ENCODE data around the gene KRTAP20-3. TPM values are rescaled to one million over a fixed set of nuclear protein-coding genes. Genes with fewer than 3 reads are reported as not detected.

The KRTAP20-3 gene
- not detected for polyA plus RNA-seq (ENCODE audit: insufficient read length in 4 of 4)

DNA sequence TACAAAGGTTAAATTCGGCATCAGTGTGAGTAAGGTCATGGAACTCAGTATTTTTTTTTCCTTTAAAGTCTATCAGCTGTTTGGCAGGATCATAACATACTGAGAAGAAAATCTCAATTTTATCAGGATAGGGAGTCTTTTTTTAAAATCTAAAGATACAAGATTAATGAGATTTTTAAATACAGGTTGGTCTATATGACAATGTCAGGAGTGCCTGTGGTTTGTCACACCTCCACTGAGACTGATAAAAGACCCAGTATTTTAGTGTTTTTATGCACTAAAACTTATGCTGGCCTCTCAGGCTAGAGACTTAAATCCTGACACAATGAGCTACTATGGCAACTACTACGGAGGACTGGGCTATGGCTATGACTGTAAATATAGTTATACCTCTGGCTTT, at the start of gene KRTAP20-3:
Gene KRTAP20-3, plus strand, starts transcription at position 301 of the 400 bp plus-strand sequence.
- no peak for DNase-seq (ENCODE audit: low read depth in 4 of 4, low spot score in 2 of 4)

GRCh38 chr21:30598802-30599201, 43.9 kb upstream of the KRTAP20-3 start, which contains the start of gene KRTAP6-2:
TSS of gene KRTAP6-2 (minus strand) at chr21:30598902. CDS start at chr21:30598874, 28 bp downstream.
- no peak for DNase-seq (ENCODE audit: low read depth in 4 of 4, low spot score in 2 of 4)

DNA sequence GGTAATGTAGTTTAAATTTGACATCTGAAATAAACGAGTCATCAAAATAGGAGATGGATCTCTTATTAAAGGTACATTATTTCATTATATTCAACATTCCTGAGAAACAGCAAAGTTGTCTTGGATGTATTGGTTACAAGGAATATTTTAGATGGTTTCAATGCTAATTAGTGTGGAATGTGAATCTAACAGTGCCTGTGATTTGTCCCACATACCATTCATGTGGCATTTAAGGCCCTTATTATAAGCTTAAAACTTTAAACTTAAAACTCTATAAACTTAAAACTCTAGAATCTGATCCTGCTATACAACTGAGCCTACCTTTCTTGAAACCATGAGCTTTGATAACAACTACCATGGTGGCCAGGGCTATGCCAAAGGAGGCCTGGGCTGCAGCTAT, 41.9 kb upstream of the KRTAP20-3 start, which contains the start of gene KRTAP22-1:
Gene KRTAP22-1, plus strand, starts transcription at position 301 of the 400 bp plus-strand sequence.
- no peak for DNase-seq (ENCODE audit: low read depth in 4 of 4, low spot score in 2 of 4)

GRCh38 chr21:30605968-30606367, 36.7 kb upstream of the KRTAP20-3 start:
- no peak for DNase-seq (ENCODE audit: low read depth in 4 of 4, low spot score in 2 of 4)

DNA sequence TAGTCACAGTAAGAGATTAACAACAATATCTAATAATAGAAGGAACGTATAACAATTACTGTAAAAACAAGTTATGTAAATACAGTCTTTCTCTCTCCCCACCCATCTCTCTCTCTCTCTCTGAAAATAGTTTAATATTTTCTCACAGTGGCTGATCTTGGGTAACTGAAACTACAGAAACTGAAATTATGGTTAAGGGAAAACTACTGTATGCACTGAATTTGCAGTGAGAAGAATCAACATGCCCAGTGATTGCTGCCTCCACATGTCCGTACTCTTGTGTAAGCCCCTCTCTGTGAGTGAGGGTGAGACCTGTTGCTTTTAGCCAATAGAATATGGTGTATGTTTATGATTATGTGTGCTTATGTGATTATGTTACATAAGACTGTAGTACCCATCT, 30.5 kb upstream of the KRTAP20-3 start:
- DNase-seq (ENCODE audit: low read depth in 4 of 4, low spot score in 2 of 4): no peak

- DNase-seq (ENCODE audit: low read depth in 4 of 4, low spot score in 2 of 4): no peak
These were observed 28.8 kb upstream of the KRTAP20-3 start, which contains the start of gene KRTAP6-1 for GRCh38 chr21:30613836-30614235. TSS of gene KRTAP6-1 (minus strand) at chr21:30613930. CDS start at chr21:30613904, 26 bp downstream.

DNA sequence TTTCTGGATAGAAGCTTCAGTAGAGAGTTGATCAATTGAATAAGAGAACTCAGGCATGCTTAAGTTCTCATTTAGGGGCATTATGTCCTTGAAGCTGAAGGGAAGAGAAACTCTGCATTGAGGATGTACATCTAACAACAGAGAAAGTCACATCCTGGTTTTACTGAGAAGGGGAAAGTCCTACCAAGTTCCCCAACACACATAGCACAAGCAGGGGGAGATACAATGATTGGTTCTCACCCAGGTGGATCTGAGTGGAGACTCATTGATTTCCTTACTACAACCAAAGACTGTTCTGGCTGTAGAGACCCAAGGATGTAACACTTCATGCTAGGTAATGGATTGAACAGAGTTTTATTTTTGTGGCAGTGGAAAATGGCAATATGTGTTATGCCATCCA, 27.5 kb upstream of the KRTAP20-3 start:
- DNase-seq (ENCODE audit: low read depth in 4 of 4, low spot score in 2 of 4): no peak

GRCh38 chr21:30616125-30616524, 26.5 kb upstream of the KRTAP20-3 start, which contains the start of gene KRTAP20-1:
TSS of gene KRTAP20-1 (plus strand) at chr21:30616425. CDS start at chr21:30616455, 30 bp downstream.
- no peak for DNase-seq (ENCODE audit: low read depth in 4 of 4, low spot score in 2 of 4)

DNA sequence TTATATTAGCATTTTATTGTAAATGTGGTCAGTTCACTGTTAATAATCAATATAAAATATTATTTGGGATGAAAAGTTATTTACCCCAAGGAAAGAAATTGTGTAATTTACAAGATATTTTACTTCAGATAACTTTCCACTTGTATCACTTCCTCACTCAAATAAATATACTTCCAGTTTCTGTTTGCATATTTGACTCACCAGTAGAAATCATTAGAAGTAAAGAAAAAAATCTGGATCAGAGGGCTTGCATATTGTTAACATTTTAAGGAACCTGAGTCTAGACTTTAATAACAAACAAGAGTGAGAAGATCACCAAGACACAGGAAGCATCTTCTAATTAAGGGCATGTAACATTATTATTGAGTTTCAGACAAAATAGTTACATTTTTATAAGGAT, 22.6 kb upstream of the KRTAP20-3 start:
- DNase-seq (ENCODE audit: low read depth in 4 of 4, low spot score in 2 of 4): no peak

GRCh38 chr21:30620522-30620921, 22.1 kb upstream of the KRTAP20-3 start, which contains the start of gene KRTAP20-4:
TSS of gene KRTAP20-4 (plus strand) at chr21:30620627.
- DNase-seq (ENCODE audit: low read depth in 4 of 4, low spot score in 2 of 4): no peak

GRCh38 chr21:30623362-30623761, 19.3 kb upstream of the KRTAP20-3 start:
- no peak for DNase-seq (ENCODE audit: low read depth in 4 of 4, low spot score in 2 of 4)

DNA sequence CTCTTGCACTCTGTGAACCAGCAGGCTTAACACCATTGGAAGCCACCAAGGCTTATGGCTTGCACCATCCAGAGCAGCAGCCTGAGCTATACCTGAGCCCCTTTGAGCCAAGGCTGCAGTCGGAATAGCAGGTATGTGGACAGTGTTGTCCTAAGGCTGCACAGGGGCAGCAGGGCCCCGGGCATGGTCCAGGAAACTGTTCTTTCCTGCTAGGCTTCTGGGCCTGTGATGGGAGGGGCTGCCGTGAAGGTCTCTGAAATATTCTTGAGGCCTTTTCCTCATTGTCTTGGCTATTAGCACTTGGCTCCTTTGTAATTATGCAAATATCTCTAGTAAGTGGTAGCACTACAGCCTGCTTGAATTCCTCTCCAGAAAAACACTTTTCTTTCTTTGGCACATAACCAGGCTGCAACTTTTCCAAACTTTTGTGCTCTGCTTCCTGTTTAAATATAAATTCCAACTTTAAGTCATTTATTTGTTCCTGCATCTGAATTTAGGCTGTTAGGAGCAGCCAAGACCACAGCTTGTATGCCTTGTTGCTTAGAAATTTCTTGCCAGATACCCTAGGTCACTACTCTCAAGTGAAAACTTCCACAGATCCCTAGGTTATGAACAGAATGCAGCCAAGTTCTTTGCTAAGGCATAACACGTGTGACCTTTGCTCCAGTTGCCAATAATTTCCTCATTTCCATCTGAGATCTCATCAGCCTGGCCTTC, 17.1 kb upstream of the KRTAP20-3 start:
- no peak for DNase-seq (ENCODE audit: low read depth in 4 of 4, low spot score in 2 of 4)

DNA sequence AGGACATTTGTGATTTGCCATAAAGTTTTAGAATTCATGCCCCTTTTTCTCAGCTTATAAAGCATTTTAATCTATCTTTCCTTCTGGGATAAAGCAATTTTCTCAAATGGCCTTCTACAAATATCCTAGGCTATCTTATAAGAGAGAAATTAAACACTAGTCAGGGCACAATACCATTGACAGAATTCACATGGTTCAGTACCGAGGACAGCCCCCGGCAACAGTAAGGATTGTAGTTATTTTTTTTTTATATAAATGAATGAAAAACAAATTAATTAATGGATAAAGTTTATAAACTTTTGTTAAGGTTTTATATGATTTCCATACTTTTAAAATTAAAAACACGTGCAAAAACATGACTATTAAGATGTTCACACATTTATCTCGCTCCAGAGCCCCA, 14.6 kb upstream of the KRTAP20-3 start:
- DNase-seq (ENCODE audit: low read depth in 4 of 4, low spot score in 2 of 4): no peak

- no peak for DNase-seq (ENCODE audit: low read depth in 4 of 4, low spot score in 2 of 4)
These were observed 13.5 kb upstream of the KRTAP20-3 start for GRCh38 chr21:30629200-30629599.

DNA sequence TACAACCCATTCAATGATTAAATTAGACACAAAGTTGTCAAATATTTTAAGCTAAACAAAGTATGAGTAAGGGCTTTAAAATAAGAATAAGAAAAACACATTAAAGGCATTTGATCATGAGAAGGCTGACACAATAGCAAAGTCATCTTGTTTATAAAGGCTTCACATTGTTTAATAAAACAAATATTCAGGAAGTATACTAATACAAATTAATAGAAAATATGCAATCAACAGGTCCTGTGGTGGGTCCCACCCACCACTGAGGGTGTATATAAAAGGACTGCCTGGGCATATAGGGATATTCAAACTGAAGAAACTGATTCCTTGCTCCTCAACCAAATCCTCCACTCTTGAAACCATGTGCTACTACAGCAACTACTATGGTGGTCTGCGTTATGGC, 7.8 kb upstream of the KRTAP20-3 start, which contains the start of gene KRTAP20-2:
Gene KRTAP20-2, plus strand, starts transcription at position 301 of the 400 bp plus-strand sequence. Its CDS starts 58 bp downstream, at position 359.
- no peak for DNase-seq (ENCODE audit: low read depth in 4 of 4, low spot score in 2 of 4)

- DNase-seq (ENCODE audit: low read depth in 4 of 4, low spot score in 2 of 4): no peak
These were observed 4.0 kb upstream of the KRTAP20-3 start for GRCh38 chr21:30638686-30639085.

GRCh38 chr21:30646904-30647414, 4.3 kb downstream of the KRTAP20-3 start:
- DNase-seq (ENCODE audit: low read depth in 4 of 4, low spot score in 2 of 4): no peak

GRCh38 chr21:30652891-30653290, 10.2 kb downstream of the KRTAP20-3 start:
- no peak for DNase-seq (ENCODE audit: low read depth in 4 of 4, low spot score in 2 of 4)

DNA sequence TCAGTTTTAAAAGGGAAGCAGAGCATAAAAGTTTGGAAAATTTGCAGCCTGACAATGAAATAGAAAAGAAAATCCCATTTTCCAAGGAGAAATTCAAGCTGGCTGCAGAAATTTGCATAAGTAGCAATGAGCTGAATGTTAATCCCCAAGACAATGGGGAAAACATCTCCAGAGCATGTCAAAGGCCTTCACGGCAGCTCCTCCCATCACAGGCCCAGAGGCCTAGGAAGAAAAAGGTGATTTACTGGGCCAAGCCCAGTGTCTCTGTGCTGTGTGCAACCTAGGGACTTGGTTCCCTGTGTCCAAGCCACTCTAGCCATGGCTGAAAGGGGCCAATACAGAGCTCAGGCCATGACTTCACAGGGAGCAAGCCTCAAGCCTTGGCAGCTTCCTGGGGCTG, 26.1 kb downstream of the KRTAP20-3 start:
- no peak for DNase-seq (ENCODE audit: low read depth in 4 of 4, low spot score in 2 of 4)

DNA sequence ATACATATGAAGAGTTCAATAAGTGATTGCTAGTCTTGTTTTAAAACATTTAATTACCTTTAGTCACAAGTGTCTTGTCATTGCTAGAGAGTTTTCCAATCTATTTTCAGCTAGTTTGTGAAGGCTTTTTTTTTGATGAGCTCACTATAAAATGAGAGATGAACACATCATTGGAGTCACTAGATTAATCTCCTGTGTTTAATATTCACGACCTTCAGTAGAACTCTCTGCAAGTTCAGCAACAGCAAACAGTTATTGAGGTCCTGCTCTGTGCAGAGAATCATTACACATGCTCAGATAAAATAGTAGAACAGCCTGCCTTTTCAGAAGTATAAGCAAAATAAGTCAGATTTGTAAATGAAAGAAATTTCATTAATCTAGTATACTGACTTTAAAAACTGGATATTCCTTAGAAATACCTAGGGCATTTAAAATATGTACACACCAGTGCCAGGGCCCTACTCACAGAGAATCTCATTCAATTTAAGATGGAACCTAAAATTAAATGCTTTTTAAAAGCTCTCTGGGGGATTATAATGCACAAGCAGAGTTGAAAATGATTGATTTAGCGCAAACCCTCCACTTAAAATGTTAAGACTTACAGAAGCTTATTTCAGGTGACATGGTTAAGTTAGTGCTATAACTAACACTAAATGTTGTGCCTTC, 30.5 kb downstream of the KRTAP20-3 start:
- no peak for DNase-seq (ENCODE audit: low read depth in 4 of 4, low spot score in 2 of 4)

DNA sequence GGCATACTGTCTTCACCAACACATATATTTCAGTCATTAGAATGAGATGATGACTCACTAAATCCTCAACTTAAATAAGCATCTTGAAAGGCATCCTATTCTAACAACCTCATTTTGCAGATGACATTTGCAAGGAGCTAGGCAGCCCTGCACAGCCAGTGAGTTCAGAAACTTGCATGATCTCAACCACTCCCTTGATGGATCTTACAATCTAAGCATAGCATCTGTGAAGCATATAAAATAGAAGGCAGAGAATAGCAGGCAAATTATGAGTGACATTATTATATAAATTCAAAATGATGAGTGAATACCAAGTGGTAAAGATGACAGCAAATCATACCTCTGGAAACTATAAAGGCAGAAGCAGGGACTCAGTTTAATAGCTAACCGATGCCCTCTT, 31.6 kb downstream of the KRTAP20-3 start:
- DNase-seq (ENCODE audit: low read depth in 4 of 4, low spot score in 2 of 4): no peak

Measured in left renal cortex interstitium (tissue), 4 donors.